Right cardiac atrium (tissue), 5 donors: ENCODE measurements around the gene SBK3. TPM values are rescaled to one million over a fixed set of nuclear protein-coding genes. Genes with fewer than 3 reads are reported as not detected.
"Not testable (repeated sequence)": the region's sequence is repeated elsewhere in the genome, so short reads cannot be mapped to it uniquely, and the experiment has no call there.

Source experiments
- ATAC-seq, 2 donors: fragments of 200-7000 bp; cut with Tn5 transposase; one replicate each; pipeline versions ENCODE4 v1.8.0 to v1.9.1; 2020; ENCODE audit warnings: moderate library complexity in 2 of 2, mild to moderate bottlenecking in 1 of 2
- DNase-seq, 3 donors: peaks; one replicate each; pipeline ENCODE4 v3.0.0-alpha.2; 2020
- H3K27ac ChIP-seq: one replicate; pipeline ENCODE4 v1.5.1; 2013; ENCODE audit warnings: mild to moderate bottlenecking, low read length, control low read depth, moderate library complexity
- H3K27me3 ChIP-seq: one replicate; pipeline ENCODE4 v1.6.1; 2013; ENCODE audit not compliant: control insufficient read depth, insufficient read depth
- H3K4me1 ChIP-seq: one replicate; pipeline ENCODE4 v1.6.1; 2013; ENCODE audit warnings: low read length; ENCODE audit not compliant: control insufficient read depth, insufficient read depth
- H3K4me3 ChIP-seq: one replicate; pipeline ENCODE4 v1.5.1; 2013; ENCODE audit warnings: low read length, control low read depth
- H3K9me3 ChIP-seq: one replicate; pipeline ENCODE4 v1.6.1; 2013; ENCODE audit warnings: low read length; ENCODE audit not compliant: control insufficient read depth
- WGBS: extraction: QIAGEN DNeasy Blood & Tissue Kit; methylation state at CpG from one replicate; pipeline ENCODE4 v1.1.7; 2013; 5-methylcytosine and 5-hydroxymethylcytosine counted together
- intact Hi-C, 4 donors: fragments of 100-400 bp; cut with DNase I; formaldehyde crosslinking; loops; one replicate each; pipeline versions ENCODE4 v1.11.0 to v1.14.0; 2022 to 2023
- polyA plus RNA-seq: library from polyadenylated mRNA; stranded (reverse); fragments of 200-250 nt; gene quantifications from one replicate; pipeline ENCODE4 v1.2.3, GENCODE V29; 2013
- total RNA-seq, 4 donors: library from RNA; stranded (reverse); fragmentation: NEBNext Ultra II Directional; extraction: Animal tissue kit (Norgen Biotek cat#: 25700); gene quantifications; one replicate each; pipeline ENCODE4 v1.2.1, GENCODE V29; 2021
- donor health status: healthy with polysubstance abuse.
- donor health status: DM: no; HTN: yes; CAD: no.
- donor health status: DM: no; HTN: no; CAD: no.
- donor health status: DM: no; HTN: yes; CAD: no; lungs with severe emphysema.
- donor health status: DM: yes; HTN: yes; CAD: no.

Gene SBK3
- total and polyA plus RNA-seq, 5 donors: 80.3 to 211 (median 103) TPM

DNA sequence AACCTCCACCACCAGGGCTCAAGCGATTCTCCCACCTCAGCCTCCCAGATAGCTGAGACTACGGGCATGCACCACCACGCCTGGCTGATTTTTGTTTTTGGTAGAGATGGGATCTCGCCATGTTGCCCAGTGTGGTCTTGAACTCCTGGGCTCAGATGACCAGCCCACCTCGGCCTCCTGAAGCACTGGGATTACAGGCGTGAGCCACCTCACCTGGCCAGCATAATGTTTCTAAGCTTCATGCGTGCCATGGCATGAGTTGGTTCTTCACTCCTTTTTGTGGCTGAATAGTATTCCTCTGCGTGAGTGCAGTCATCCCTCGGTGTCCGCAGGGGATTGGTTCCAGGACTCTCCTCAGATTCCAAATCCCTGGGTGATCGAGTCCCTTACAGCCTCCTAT lies 39.5 kb upstream of the SBK3 start:
- ATAC-seq: no peak
- peak in 1 of 3 donors; percentile 26 for DNase-seq

DNA sequence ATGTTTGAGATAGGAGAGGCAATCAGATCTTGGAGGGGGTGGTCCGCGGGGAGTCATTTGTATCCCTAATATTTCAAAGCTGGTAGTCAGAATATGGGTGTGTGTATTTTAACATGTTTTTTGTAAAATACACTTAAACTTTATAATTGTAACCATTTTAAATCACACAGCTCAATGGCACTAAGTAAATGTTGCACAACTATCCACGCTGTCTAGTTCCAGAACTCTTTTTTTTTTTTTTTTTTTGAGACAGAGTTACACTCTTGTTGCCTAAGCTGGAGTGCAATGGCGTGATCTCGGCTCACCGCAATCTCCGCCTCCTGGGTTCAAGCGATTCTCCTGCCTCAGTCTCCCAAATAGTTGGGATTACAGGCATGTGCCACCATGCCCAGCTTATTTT lies 38.6 kb upstream of the SBK3 start:
- intact Hi-C loops: loop anchor here in 1 of 4 donors (5.0 kb wide), 1 partner anchor 67 kb away; no protein-coding TSS in a partner anchor
- ATAC-seq, H3K27me3 ChIP-seq, DNase-seq, H3K27ac ChIP-seq, H3K4me1 ChIP-seq, H3K9me3 ChIP-seq, H3K4me3 ChIP-seq: not testable (repeated sequence)
- whole genome bisulfite sequencing: 82% methylated on average over 8 of the region's 8 CpGs

More for the DNA sequence above, 39.5 kb upstream of the SBK3 start:
- no peak overlapping the region for H3K4me3 ChIP-seq
- peaks cover 8% of the 10 kb centered on the region for H3K4me1 ChIP-seq
- H3K27me3 ChIP-seq: no peaks in the 10 kb centered on the region
- no peaks in the 10 kb centered on the region for H3K9me3 ChIP-seq
- intact Hi-C loops: loop anchor here in 2 of 4 donors (5.0 kb wide), 2 partner anchors 58 to 68 kb away; no protein-coding TSS in a partner anchor
- no peak overlapping the region for H3K27ac ChIP-seq
- WGBS: 92% methylated on average over 11 of the region's 11 CpGs

DNA sequence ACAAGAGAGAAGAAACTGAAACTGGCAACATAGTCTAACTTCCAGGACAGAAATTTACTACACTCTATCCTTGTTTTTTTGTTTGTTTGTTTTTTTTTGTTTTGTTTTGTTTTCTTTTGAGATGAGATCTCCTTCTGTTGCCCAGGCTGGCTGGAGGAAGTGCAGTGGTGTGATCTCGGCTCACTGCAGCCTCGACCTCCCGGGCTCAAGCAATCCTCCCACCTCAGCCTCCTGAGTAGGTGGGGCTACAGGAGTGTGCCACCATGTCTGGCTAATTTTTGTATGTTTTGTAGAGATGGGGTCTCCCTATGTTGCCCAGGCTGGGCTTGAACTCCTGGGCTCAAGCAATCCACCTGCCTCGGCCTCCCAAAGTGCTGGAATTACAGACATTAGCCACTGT lies 36.9 kb upstream of the SBK3 start:
- not testable (repeated sequence) for H3K4me1 ChIP-seq, H3K9me3 ChIP-seq, ATAC-seq, H3K4me3 ChIP-seq, H3K27ac ChIP-seq, H3K27me3 ChIP-seq, DNase-seq
- WGBS: 71% methylated on average over 4 of the region's 4 CpGs
- intact Hi-C loops: loop anchor here in 1 of 4 donors (5.0 kb wide), 1 partner anchor 65 kb away; no protein-coding TSS in a partner anchor

DNA sequence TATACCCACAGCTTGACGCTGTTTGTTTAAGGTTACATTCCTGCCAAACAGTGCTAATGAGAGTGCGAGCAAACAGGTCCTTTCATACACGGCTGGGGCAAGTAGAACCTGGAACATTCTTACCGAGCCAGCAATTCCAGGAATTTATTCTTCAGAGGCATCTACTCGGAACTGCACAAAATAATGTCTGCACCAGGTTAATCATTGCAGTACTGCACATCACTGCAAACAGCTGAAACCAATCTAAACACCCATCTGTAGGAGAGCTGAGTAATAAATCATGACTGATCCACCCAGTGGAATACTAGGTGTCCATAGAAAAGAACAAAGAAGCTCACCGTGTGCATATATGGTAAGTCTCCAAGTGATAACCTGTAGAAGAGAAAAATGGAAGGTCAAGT lies 36.5 kb upstream of the SBK3 start:
- 24% methylated on average over 6 of the region's 6 CpGs for WGBS
- Histone ChIP-seq H3K27ac (no peak overlapping the region), H3K4me1 (peaks cover 5% of the 10 kb centered on the region), H3K9me3 (no peaks in the 10 kb centered on the region), H3K4me3 (no peak overlapping the region), H3K27me3 (no peaks in the 10 kb centered on the region)
- no peak for ATAC-seq
- intact Hi-C loops: loop anchor here in 1 of 4 donors (5.0 kb wide), 1 partner anchor 65 kb away; no protein-coding TSS in a partner anchor
- DNase-seq: peak in 1 of 3 donors; percentile 0

DNA sequence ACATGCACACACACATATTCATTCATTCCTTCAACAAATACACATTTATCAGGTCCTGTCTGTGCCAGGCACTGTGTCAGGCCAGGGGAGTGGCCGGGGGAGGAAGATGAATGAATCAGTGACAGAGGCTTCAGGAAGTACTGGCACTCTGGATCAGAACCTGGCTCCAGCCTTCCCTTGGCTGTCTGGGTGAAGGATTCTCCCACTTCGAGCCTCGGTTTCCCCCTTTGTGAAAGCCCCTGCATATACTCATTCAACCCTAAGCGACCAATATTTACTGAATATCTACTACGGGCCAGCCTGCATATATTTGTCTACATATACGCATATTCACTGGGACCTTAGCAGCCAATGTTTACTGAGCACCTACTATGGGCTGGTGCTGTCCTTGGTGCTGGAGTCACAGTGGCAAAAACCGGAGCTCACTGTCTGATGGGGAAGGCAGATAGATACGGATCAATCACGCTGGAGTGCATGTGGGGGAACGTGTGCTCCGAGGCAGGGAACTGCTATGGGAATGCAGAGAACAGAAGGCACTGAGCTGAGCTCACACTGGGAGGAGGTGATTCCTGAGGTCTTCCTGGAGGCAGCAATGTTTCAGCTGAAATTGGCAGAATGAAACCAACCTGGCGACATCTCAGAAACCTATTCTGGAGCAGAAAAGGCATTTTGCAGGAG lies 35.9 kb upstream of the SBK3 start:
- intact Hi-C loops: loop anchor here in 1 of 4 donors (5.0 kb wide), 1 partner anchor 64 kb away; no protein-coding TSS in a partner anchor
- H3K4me3 ChIP-seq: peak overlapping the region; percentile 87
- DNase-seq: peak in 2 of 3 donors; percentile 32 to 36

DNA sequence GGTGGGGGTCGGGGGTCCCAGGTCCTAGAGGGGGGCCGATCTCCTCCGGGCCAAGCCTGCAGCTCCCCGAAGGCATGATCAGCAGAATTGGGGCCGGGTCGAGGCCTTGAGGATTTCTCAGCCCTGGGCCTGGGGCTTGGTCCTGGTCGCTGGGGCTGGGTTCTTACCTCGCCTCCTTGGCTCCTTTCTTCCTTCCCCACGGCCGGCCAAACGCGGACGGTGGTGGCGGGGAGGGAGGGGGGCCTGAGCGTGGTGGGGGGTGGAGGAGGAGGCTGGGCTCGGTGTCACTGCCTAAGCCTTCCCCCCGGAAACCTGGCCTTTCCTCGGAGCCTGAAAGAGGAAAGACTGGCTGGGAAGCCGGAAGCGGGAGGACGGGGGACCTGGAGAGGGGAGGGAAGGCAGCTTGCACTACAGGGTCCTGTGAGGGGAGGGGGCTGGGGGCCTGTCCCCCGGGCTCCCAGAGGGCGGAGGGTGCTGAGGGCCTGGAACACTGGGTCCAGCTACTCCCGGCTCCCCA lies 35.3 kb upstream of the SBK3 start, which contains the start of gene ZNF579:
Gene ZNF579, minus strand, starts transcription at position 221 of the 517 bp plus-strand sequence. CDS start 1,209 bp downstream, outside the sequence.
- peak within 1 kb of the TSS; percentile 87 for H3K4me3 ChIP-seq
- WGBS: under 1% methylated on average over 24 of the region's 24 CpGs
- ATAC-seq (peak; percentile 84 to 85), DNase-seq (peak; percentile 89 to 95 (median 94))
- H3K27ac ChIP-seq: peak within 1 kb of the TSS; percentile 78
- H3K27me3 ChIP-seq: no peaks in the 10 kb centered on the region
- no peaks in the 10 kb centered on the region for H3K9me3 ChIP-seq
- intact Hi-C loops: loop anchor here in 1 of 4 donors (5.0 kb wide), 1 partner anchor 63 kb away; no protein-coding TSS in a partner anchor
- H3K4me1 ChIP-seq: peaks cover 5% of the 10 kb centered on the region

More for the DNA sequence above, 35.9 kb upstream of the SBK3 start:
- Histone ChIP-seq H3K27ac (peak overlapping the region; percentile 78), H3K4me1 (peaks cover 5% of the 10 kb centered on the region), H3K9me3 (no peaks in the 10 kb centered on the region), H3K27me3 (no peaks in the 10 kb centered on the region)
- ATAC-seq: peak in 1 of 2 donors; percentile 10
- 36% methylated on average over 12 of the region's 12 CpGs for WGBS

DNA sequence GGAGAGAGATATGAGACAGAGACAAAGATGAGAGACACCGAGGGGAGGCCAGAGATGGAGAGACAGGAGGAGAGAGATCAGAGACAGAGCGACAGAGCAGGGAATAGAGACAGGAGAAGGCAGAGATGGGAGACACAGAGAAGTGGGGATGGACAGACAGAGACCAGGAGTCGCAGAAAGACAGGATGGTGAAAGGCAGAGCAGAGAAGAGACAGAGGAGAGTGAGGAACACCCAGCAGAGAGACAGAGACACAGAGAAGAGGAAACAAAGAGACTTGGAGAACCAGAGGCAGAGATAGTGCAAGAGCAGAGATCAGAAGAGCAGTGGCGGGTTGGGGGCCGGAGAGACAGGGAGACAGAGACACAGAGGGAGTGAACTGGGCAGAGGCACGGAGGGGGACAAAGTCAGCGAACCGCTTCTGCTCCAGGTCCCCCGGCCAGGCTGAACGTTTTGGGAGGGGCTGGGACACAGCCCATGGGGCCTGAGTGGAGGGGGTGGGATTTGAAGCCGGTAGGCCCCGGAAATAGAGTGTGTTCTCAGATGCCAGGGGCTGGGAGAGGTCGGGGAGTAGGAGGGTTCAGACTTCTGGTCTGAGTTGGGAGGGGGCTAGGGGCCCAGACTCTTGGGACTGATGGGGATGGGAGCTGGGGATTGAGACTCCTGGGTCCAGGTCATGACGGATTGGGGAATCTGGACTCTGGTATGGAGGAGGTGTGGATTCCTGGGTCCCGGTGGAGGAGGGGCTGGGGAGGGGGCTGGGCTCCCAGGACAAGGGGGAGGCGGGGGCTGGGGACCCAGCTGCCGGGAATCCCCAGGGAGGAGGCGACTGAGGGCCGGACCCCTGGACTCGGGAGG lies 34.7 kb upstream of the SBK3 start:
- Histone ChIP-seq H3K4me3 (peak overlapping the region; percentile 87), H3K27me3 (no peaks in the 10 kb centered on the region), H3K27ac (peak overlapping the region; percentile 65), H3K9me3 (no peaks in the 10 kb centered on the region), H3K4me1 (peaks cover 5% of the 10 kb centered on the region)
- ATAC-seq (peak; percentile 45 to 64), DNase-seq (peak; percentile 32 to 73 (median 64))
- 10% methylated on average over 20 of the region's 20 CpGs for WGBS
- intact Hi-C loops: loop anchor here in 1 of 4 donors (5.0 kb wide), 1 partner anchor 63 kb away; no protein-coding TSS in a partner anchor

DNA sequence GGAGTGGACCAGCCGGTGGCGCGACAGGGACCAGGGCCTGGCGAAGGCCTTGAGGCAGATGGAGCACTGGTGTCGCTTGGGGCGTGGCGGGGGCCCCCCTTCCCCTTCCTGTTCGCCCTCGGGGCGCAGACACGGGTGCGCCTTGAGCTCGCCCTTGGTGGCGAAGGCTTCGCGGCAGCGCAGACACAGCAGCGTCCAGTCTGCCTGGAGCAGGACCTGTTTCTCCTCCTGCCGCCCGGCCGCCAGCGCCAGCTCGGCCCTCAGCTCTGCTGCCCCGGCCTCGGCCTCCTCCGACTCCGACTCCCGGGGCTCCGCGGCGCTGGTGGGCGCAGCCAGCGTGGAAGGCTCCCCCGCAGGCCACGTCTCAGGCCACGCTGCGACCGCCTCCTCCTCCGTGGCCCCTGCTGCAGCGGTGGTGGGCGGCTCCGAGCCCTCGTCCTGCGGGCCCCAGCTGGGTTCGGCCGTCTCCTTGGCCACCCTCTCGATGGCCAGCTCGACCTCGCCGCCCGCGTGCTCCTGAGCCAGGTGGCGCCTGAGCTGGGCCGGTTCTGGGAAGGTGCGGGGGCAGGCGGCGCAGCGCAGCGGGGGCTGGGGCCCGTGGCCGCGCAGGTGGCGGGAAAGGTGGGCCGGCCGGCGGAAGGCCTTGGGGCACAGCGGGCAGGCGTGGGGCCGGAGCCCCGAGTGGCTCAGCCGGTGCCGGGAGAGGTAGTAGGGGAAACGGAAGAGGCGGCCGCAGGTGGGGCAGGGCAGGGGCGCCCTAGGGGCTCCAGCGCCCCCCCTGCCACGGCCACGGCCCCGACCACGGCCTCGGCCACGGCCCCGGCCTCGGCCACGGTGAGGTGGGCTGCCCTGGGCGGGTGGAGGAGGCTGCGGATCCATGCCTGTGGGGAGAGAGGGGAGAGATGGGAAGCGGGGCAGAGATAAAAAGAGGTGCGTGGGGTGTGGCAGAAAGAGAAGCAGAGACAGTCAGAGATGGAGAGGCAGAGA lies 33.7 kb upstream of the SBK3 start:
- DNase-seq (peak in 2 of 3 donors; percentile 57 to 68), ATAC-seq (no peak)
- H3K4me3 ChIP-seq: peak overlapping the region; percentile 87
- 94% methylated on average over 90 of the region's 90 CpGs for WGBS
- intact Hi-C loops: no loop called here
- no peaks in the 10 kb centered on the region for H3K9me3 ChIP-seq
- no peaks in the 10 kb centered on the region for H3K27me3 ChIP-seq
- peaks cover 5% of the 10 kb centered on the region for H3K4me1 ChIP-seq
- H3K27ac ChIP-seq: peak overlapping the region; percentile 65

DNA sequence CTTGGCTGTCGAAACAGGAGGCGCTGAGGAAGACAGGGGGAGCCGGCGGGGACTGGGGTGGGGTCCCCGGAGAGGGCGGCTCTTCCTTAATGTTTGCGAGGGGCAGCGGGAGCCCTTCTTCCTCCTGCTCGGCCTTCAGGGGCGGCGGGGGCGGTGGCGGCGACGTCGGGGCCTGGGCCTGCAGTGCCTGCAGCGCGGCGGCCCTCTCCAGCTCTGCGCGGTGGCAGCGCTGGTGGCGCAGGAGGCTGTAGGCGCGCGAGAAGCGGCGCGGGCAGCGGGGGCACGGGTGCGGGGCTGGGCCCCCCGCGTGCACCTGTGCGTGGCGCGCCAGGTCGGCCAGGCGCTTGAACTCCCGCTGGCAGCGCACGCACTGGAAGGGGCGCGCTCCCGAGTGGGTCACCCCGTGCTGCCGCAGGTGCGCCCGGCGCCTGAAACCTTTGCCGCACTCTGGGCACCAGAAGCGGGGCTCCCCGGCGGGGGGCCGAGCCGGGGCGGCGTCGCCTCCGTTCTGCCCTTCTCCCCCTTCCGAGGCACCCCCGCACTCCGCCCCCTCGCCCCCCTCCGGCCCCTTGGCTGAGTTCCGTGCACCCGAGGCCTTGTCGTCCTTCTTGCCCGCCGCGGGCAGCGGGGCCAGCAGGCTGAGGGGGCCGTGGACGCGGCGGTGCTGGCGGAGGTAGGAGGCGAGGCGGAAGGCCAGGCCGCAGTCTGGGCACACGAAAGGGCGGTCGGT lies 32.9 kb upstream of the SBK3 start:
- Histone ChIP-seq H3K9me3 (no peaks in the 10 kb centered on the region), H3K4me1 (peaks cover 5% of the 10 kb centered on the region), H3K27ac (no peak overlapping the region), H3K27me3 (no peaks in the 10 kb centered on the region), H3K4me3 (no peak overlapping the region)
- 95% methylated on average over 83 of the region's 83 CpGs for WGBS
- intact Hi-C loops: no loop called here
- DNase-seq (peak in 2 of 3 donors; percentile 20 to 54), ATAC-seq (no peak)
